SJSA1 (cell line): ENCODE results near the gene ZNF471. TPM values are rescaled to one million over a fixed set of nuclear protein-coding genes. Genes with fewer than 3 reads are reported as not detected.

ENCODE experiments used
- DNase-seq, 2 experiments: peaks; one replicate each; pipeline ENCODE4 v3.0.0-alpha.2; 2015 to 2020; ENCODE audit warnings: low spot score in 2 of 2, low read depth in 1 of 2
- H3K27ac ChIP-seq: fragments of 250-450 bp; sonication (Bioruptor Pico); 2 replicates; pipeline ENCODE4 v1.5.1; 2020; ENCODE audit warnings: mild to moderate bottlenecking, moderate library complexity
- H3K27me3 ChIP-seq: fragments of 250-450 bp; sonication (Bioruptor Pico); replicated peaks from 2 replicates; pipeline ENCODE4 v1.5.1; 2020; ENCODE audit warnings: mild to moderate bottlenecking, moderate library complexity
- H3K36me3 ChIP-seq: fragments of 250-450 bp; sonication (Bioruptor Pico); 2 replicates; pipeline ENCODE4 v1.5.1; 2020; ENCODE audit warnings: mild to moderate bottlenecking
- H3K4me1 ChIP-seq: fragments of 250-450 bp; sonication (Bioruptor Pico); replicated peaks from 2 replicates; pipeline ENCODE4 v1.6.1; 2021; ENCODE audit warnings: mild to moderate bottlenecking
- H3K4me3 ChIP-seq: fragments of 250-450 bp; sonication (Bioruptor Pico); 2 replicates; pipeline ENCODE4 v1.5.1; 2020; ENCODE audit warnings: mild to moderate bottlenecking
- H3K9me3 ChIP-seq: fragments of 250-450 bp; sonication (Bioruptor Pico); replicated peaks from 2 replicates; pipeline ENCODE4 v1.5.1; 2020; ENCODE audit warnings: mild to moderate bottlenecking
- total RNA-seq: library from RNA; depleted of rRNA; stranded (reverse); fragments of >200 nt; shearing (Covaris generic); gene quantifications from 2 replicates; pipeline ENCODE4 v1.2.3, GENCODE V29; 2014; rRNA removed

The ZNF471 gene
- 0.03 TPM in 1 of 2 replicates, not detected in the other for total RNA-seq

GRCh38 chr19:56507446-56508289, at the start of gene ZNF471:
ZNF471 (plus strand) TSS chr19:56507855; CDS start chr19:56511572, 3,717 bp downstream.
- no peak within 1 kb of the TSS for H3K27ac ChIP-seq
- H3K27me3 ChIP-seq = no peaks in the 10 kb centered on the region
- peaks cover 15% of the 10 kb centered on the region for H3K9me3 ChIP-seq
- H3K4me3 ChIP-seq = no peak within 1 kb of the TSS
- DNase-seq = peak; percentile 2 to 44
- H3K36me3 ChIP-seq = no peaks in the 10 kb centered on the region
- H3K4me1 ChIP-seq = no peaks in the 10 kb centered on the region

- H3K4me1 ChIP-seq = no peaks in the 10 kb centered on the region
- no peaks in the 10 kb centered on the region for H3K36me3 ChIP-seq
- no peaks in the 10 kb centered on the region for H3K27me3 ChIP-seq
- H3K4me3 ChIP-seq = no peak overlapping the region
- DNase-seq = no peak
- no peak overlapping the region for H3K27ac ChIP-seq
- peaks cover 32% of the 10 kb centered on the region for H3K9me3 ChIP-seq
These were observed 33.3 kb upstream of the ZNF471 start for GRCh38 chr19:56474308-56474707.

GRCh38 chr19:56476093-56476492, 31.6 kb upstream of the ZNF471 start:
- Histone ChIP-seq H3K27ac (no peak overlapping the region), H3K4me1 (no peaks in the 10 kb centered on the region), H3K36me3 (no peaks in the 10 kb centered on the region), H3K4me3 (no peak overlapping the region), H3K9me3 (peaks cover 29% of the 10 kb centered on the region), H3K27me3 (no peaks in the 10 kb centered on the region)
- no peak for DNase-seq

GRCh38 chr19:56476651-56477428, 30.8 kb upstream of the ZNF471 start, which contains the start of gene ZNF667:
ZNF667 (minus strand) TSS chr19:56477345; CDS start chr19:56462370, 14,975 bp downstream.
- H3K27ac ChIP-seq = no peak within 1 kb of the TSS
- no peak within 1 kb of the TSS for H3K4me3 ChIP-seq
- H3K27me3 ChIP-seq = no peaks in the 10 kb centered on the region
- H3K9me3 ChIP-seq = peaks cover 31% of the 10 kb centered on the region
- no peak for DNase-seq
- H3K4me1 ChIP-seq = no peaks in the 10 kb centered on the region
- H3K36me3 ChIP-seq = no peaks in the 10 kb centered on the region

DNA sequence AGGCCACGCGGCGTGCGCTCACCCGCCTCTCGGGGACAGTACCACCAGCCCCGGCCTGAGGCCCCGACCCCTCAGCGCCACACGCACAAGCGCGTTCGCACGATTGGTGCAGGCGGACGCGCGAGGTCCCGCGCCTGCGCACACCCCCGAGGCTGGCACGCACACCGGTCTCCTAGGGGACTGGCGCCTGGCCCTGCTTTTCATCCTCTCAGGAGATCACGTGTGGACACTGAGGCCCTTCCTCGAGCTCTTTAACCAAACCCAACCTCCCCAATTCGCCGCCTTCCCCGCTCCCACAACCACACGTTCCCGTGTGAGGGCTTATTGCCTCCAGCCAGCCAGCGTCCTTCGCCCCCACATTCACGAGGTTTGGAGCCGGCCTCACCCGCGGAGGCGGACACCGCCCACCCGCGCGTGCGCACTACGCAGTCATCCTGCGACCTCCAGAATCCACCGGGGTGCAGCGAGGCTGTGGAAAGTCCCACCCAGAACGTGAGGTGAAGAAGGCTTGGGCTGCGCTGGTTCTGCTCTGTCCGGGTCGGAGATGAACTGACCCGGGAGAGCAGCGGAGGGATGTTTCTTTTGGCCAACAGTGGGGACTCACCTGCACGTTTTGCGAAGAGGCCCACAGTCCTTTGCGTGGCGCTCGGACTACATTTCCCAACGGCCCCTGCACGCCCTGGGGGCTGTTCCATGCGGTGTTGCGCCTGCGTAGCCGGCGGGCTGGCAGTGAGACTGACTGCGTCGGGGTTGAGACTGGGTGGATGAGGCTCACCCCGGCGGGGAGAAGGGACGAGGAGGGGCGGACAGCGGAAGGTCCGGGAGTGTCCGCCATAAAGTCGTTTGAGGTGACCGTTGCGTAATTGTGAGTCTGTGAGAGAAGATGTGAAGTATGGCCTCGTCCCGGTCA, 30.0 kb upstream of the ZNF471 start:
- H3K27ac ChIP-seq = no peak overlapping the region
- no peaks in the 10 kb centered on the region for H3K36me3 ChIP-seq
- DNase-seq = no peak
- no peaks in the 10 kb centered on the region for H3K4me1 ChIP-seq
- H3K4me3 ChIP-seq = no peak overlapping the region
- no peaks in the 10 kb centered on the region for H3K27me3 ChIP-seq
- peaks cover 28% of the 10 kb centered on the region for H3K9me3 ChIP-seq

- no peak for DNase-seq
- Histone ChIP-seq H3K27ac (no peak overlapping the region), H3K36me3 (no peaks in the 10 kb centered on the region), H3K4me1 (no peaks in the 10 kb centered on the region), H3K4me3 (no peak overlapping the region), H3K27me3 (no peaks in the 10 kb centered on the region), H3K9me3 (peaks cover 18% of the 10 kb centered on the region)
These were observed 16.3 kb upstream of the ZNF471 start for GRCh38 chr19:56491399-56491798.

DNA sequence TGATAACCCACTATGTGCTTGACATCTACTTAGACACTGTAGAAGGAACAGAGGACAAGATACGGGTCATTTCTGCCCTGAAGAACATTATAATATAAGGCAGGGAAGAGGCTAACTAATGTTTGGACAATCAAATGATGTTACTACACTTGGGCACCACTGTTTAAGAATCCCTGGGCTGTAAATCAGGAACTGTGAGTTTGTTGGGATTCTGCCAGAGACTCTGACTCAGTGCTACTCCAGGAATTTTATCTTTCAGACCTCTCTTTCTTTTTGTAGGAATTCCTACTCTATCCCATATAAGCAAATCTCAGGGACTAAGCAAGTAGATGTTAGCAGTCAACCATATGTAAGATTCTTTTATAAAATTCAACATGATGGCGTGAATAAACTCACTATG, 3.1 kb upstream of the ZNF471 start:
- Histone ChIP-seq H3K36me3 (no peaks in the 10 kb centered on the region), H3K27me3 (no peaks in the 10 kb centered on the region), H3K9me3 (peaks cover 29% of the 10 kb centered on the region), H3K4me3 (no peak overlapping the region), H3K27ac (no peak overlapping the region), H3K4me1 (no peaks in the 10 kb centered on the region)
- no peak for DNase-seq

GRCh38 chr19:56508290-56508778, 679 bp downstream of the ZNF471 start:
- Histone ChIP-seq H3K4me3 (no peak overlapping the region), H3K4me1 (no peaks in the 10 kb centered on the region)

DNA sequence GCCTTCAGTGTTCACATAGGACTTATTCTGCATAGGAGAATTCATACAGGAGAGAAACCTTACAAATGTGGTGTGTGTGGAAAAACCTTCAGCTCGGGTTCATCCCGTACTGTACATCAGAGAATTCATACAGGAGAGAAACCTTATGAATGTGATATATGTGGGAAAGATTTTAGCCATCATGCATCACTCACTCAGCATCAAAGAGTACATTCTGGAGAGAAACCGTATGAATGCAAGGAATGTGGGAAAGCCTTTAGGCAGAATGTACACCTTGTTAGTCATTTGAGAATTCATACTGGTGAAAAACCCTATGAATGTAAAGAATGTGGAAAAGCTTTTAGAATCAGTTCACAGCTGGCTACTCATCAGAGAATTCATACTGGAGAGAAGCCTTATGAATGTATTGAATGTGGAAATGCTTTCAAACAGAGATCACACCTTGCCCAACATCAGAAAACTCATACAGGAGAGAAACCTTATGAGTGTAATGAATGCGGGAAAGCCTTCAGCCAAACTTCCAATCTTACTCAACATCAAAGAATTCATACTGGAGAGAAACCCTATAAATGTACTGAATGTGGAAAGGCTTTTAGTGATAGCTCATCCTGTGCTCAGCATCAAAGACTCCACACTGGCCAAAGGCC, 17.7 kb downstream of the ZNF471 start:
- no peaks in the 10 kb centered on the region for H3K4me1 ChIP-seq
- H3K4me3 ChIP-seq = no peak overlapping the region
- DNase-seq = no peak
- H3K27ac ChIP-seq = no peak overlapping the region
- H3K36me3 ChIP-seq = no peaks in the 10 kb centered on the region
- H3K9me3 ChIP-seq = peaks cover 32% of the 10 kb centered on the region; the same call in 1 of the 2 replicates
- H3K27me3 ChIP-seq = no peaks in the 10 kb centered on the region

More at GRCh38 chr19:56508290-56508778, 679 bp downstream of the ZNF471 start:
- Histone ChIP-seq H3K9me3 (peaks cover 10% of the 10 kb centered on the region; the same call in 1 of the 2 replicates), H3K27me3 (no peaks in the 10 kb centered on the region), H3K36me3 (no peaks in the 10 kb centered on the region), H3K27ac (no peak overlapping the region)
- no peak for DNase-seq

DNA sequence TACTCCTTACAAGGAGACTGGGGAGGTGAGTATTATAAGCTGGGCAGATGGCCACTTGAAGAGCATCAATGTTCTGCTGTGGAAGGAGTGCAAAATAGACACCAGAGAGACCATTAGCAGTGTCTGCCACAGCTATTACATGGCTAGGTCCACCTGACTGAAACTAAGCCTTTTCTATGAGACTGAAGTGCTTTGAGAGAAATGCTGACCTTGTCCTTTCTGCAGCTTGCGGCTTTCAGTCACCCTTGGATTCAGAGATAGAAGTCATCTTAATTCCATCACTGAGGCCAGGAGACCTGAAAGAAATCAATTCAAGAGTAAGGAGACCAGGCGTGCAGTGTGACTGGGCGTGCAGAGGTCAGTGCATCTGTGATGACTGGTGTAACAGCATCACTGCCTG, 29.8 kb downstream of the ZNF471 start:
- no peaks in the 10 kb centered on the region for H3K27me3 ChIP-seq
- no peak for DNase-seq
- H3K9me3 ChIP-seq = peaks cover 17% of the 10 kb centered on the region
- no peak overlapping the region for H3K27ac ChIP-seq
- no peaks in the 10 kb centered on the region for H3K4me1 ChIP-seq
- H3K36me3 ChIP-seq = no peaks in the 10 kb centered on the region
- H3K4me3 ChIP-seq = no peak overlapping the region

- Histone ChIP-seq H3K27me3 (no peaks in the 10 kb centered on the region), H3K27ac (peak overlapping the region; percentile 55), H3K36me3 (no peaks in the 10 kb centered on the region), H3K4me1 (no peaks in the 10 kb centered on the region), H3K9me3 (peaks cover 14% of the 10 kb centered on the region), H3K4me3 (peak overlapping the region; percentile 50)
- DNase-seq = peak; percentile 61 to 77
These were observed 30.7 kb downstream of the ZNF471 start for GRCh38 chr19:56538254-56538760.

DNA sequence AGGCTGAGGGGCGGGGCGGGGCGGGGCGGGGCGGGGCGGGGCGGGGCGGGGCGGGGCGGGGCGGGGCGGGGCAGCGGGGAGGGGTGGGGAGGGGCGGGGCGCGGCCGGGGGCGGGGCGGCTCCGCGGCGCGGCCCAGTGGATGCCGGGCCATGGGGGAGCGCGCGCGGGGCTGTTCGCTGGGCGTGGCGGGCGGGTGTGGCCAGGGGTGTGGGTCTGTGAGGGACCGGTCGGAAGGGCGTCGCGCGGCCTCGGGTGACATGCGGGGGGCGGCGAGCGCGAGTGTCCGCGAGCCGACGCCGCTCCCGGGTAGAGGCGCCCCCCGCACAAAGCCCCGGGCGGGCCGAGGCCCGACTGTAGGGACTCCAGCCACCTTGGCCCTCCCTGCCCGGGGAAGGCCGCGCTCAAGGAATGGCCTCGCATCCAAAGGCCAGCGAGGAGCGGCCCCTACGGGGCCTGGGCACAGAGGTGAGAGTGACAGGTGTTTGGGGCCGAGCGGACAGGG, 31.2 kb downstream of the ZNF471 start, which contains the start of gene ZFP28:
ZFP28 (plus strand) TSS at position 188 of the 503 bp plus-strand sequence; CDS start at position 259, 71 bp downstream.
- DNase-seq = peak; percentile 26 to 55

More for the DNA sequence above, 31.2 kb downstream of the ZNF471 start, which contains the start of gene ZFP28:
- Histone ChIP-seq H3K4me1 (no peaks in the 10 kb centered on the region), H3K9me3 (peaks cover 13% of the 10 kb centered on the region), H3K36me3 (no peaks in the 10 kb centered on the region), H3K27ac (peak within 1 kb of the TSS; percentile 55), H3K4me3 (peak within 1 kb of the TSS; percentile 50), H3K27me3 (no peaks in the 10 kb centered on the region)
